ENCODE data around the gene NTRK3.

Gene NTRK3

GRCh38 chr15:88193415-88193814 is 63.1 kb downstream of the NTRK3 start:
- no peak overlapping the region for H3K27ac ChIP-seq (ENCODE audit: low read length)
- no peaks in the 10 kb centered on the region for H3K4me1 ChIP-seq (ENCODE audit: insufficient read depth, low read length)
- no peaks in the 10 kb centered on the region for H3K79me2 ChIP-seq (ENCODE audit: insufficient read depth, low read length)
- H3K4me2 ChIP-seq (ENCODE audit: insufficient read depth, low read length): no peak overlapping the region
- H3K36me3 ChIP-seq (ENCODE audit: insufficient read depth, low read length): no peaks in the 10 kb centered on the region
- ATAC-seq (ENCODE audit: insufficient read depth, low read depth) (no peak), DNase-seq (no peak)
- TF ChIP-seq EZH2 (IDR thresholded peaks at IDR 0.05; ENCODE audit: borderline replicate concordance, low read depth, low read length, severe bottlenecking): no peak
- TF ChIP-seq, protein P1, sequence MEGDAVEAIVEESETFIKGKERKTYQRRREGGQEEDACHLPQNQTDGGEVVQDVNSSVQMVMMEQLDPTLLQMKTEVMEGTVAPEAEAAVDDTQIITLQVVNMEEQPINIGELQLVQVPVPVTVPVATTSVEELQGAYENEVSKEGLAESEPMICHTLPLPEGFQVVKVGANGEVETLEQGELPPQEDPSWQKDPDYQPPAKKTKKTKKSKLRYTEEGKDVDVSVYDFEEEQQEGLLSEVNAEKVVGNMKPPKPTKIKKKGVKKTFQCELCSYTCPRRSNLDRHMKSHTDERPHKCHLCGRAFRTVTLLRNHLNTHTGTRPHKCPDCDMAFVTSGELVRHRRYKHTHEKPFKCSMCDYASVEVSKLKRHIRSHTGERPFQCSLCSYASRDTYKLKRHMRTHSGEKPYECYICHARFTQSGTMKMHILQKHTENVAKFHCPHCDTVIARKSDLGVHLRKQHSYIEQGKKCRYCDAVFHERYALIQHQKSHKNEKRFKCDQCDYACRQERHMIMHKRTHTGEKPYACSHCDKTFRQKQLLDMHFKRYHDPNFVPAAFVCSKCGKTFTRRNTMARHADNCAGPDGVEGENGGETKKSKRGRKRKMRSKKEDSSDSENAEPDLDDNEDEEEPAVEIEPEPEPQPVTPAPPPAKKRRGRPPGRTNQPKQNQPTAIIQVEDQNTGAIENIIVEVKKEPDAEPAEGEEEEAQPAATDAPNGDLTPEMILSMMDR (IDR thresholded peaks at IDR 0.05; ENCODE audit: borderline replicate concordance, extremely low read depth, low read length, poor library complexity, severe bottlenecking): no peak
- no peak overlapping the region for H2AFZ ChIP-seq (ENCODE audit: low read depth, low read length)
- H3K4me3 ChIP-seq (ENCODE audit: low read depth in 1 of 2, low read length in 2 of 2): no peak overlapping the region
- no peaks in the 10 kb centered on the region for H3K9me3 ChIP-seq (ENCODE audit: insufficient read depth, low read length, severe bottlenecking)
- H3K9ac ChIP-seq (ENCODE audit: low read depth, low read length): no peak overlapping the region
- no peaks in the 10 kb centered on the region for H3K27me3 ChIP-seq (ENCODE audit: insufficient read depth, low read length, poor library complexity)
- H4K20me1 ChIP-seq (ENCODE audit: insufficient read depth, low read length): no peaks in the 10 kb centered on the region

DNA sequence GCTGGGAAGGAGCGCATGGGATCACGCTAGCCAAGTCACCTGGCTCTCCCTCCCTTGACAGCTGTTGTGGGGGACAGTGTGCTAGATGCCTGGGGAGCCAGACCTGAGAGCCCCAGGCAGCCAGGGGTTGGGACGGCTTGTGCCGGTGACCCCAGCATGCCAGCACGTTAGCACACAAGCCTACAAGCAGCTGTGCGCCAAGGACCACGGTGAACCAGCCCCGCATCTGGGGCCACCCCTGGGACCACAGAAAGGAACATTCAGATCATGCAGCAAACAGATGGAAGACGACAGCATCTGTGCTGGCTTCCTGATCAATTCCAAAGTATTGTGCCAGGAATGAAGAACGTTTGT is 64.8 kb downstream of the NTRK3 start:
- H4K20me1 ChIP-seq (ENCODE audit: insufficient read depth, low read length): no peaks in the 10 kb centered on the region
- no peaks in the 10 kb centered on the region for H3K27me3 ChIP-seq (ENCODE audit: insufficient read depth, low read length, poor library complexity)
- no peak for ATAC-seq (ENCODE audit: insufficient read depth, low read depth)
- no peak overlapping the region for H2AFZ ChIP-seq (ENCODE audit: low read depth, low read length)
- no peaks in the 10 kb centered on the region for H3K36me3 ChIP-seq (ENCODE audit: insufficient read depth, low read length)
- H3K9me3 ChIP-seq (ENCODE audit: insufficient read depth, low read length, severe bottlenecking): no peaks in the 10 kb centered on the region
- no peak overlapping the region for H3K4me2 ChIP-seq (ENCODE audit: insufficient read depth, low read length)
- H3K9ac ChIP-seq (ENCODE audit: low read depth, low read length): no peak overlapping the region
- no peak overlapping the region for H3K27ac ChIP-seq (ENCODE audit: low read length)
- no peaks in the 10 kb centered on the region for H3K4me1 ChIP-seq (ENCODE audit: insufficient read depth, low read length)
- no peak overlapping the region for H3K4me3 ChIP-seq (ENCODE audit: low read depth in 1 of 2, low read length in 2 of 2)
- DNase-seq: no peak
- no peak for TF ChIP-seq EZH2 (IDR thresholded peaks at IDR 0.05; ENCODE audit: borderline replicate concordance, low read depth, low read length, severe bottlenecking)
- TF ChIP-seq, protein P1 (IDR thresholded peaks at IDR 0.05; ENCODE audit: borderline replicate concordance, extremely low read depth, low read length, poor library complexity, severe bottlenecking): no peak
- H3K79me2 ChIP-seq (ENCODE audit: insufficient read depth, low read length): no peaks in the 10 kb centered on the region

DNA sequence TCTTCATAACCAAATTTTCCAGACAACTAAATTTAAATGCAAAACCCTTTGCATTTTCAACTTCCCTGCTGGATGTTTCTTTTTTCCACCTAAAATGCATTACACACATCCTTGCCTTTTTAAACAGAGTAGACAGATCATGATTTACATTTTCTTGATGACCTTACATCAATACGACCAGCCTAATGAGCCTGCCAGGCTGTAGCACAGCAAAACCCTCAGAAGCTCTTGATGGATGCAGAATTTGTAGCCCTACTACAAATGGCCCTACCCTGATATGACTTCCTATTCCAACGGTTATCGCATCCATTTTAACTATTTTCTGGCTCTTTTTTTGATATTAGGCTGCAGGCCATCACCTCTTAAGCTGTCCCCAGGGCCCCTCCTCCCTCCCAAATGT is 66.3 kb downstream of the NTRK3 start:
- no peaks in the 10 kb centered on the region for H3K4me1 ChIP-seq (ENCODE audit: insufficient read depth, low read length)
- no peak overlapping the region for H3K27ac ChIP-seq (ENCODE audit: low read length)
- H3K4me3 ChIP-seq (ENCODE audit: low read depth in 1 of 2, low read length in 2 of 2): no peak overlapping the region
- no peaks in the 10 kb centered on the region for H3K79me2 ChIP-seq (ENCODE audit: insufficient read depth, low read length)
- no peaks in the 10 kb centered on the region for H3K27me3 ChIP-seq (ENCODE audit: insufficient read depth, low read length, poor library complexity)
- H3K9me3 ChIP-seq (ENCODE audit: insufficient read depth, low read length, severe bottlenecking): no peaks in the 10 kb centered on the region
- DNase-seq (no peak), ATAC-seq (ENCODE audit: insufficient read depth, low read depth) (no peak)
- TF ChIP-seq EZH2 (IDR thresholded peaks at IDR 0.05; ENCODE audit: borderline replicate concordance, low read depth, low read length, severe bottlenecking): no peak
- TF ChIP-seq, protein P1 (IDR thresholded peaks at IDR 0.05; ENCODE audit: borderline replicate concordance, extremely low read depth, low read length, poor library complexity, severe bottlenecking): no peak
- no peak overlapping the region for H3K9ac ChIP-seq (ENCODE audit: low read depth, low read length)
- no peaks in the 10 kb centered on the region for H3K36me3 ChIP-seq (ENCODE audit: insufficient read depth, low read length)
- H2AFZ ChIP-seq (ENCODE audit: low read depth, low read length): no peak overlapping the region
- no peak overlapping the region for H3K4me2 ChIP-seq (ENCODE audit: insufficient read depth, low read length)
- H4K20me1 ChIP-seq (ENCODE audit: insufficient read depth, low read length): no peaks in the 10 kb centered on the region

- ATAC-seq (ENCODE audit: insufficient read depth, low read depth): no peak
- H3K27me3 ChIP-seq (ENCODE audit: insufficient read depth, low read length, poor library complexity): no peaks in the 10 kb centered on the region
- H2AFZ ChIP-seq (ENCODE audit: low read depth, low read length): no peak overlapping the region
- H3K79me2 ChIP-seq (ENCODE audit: insufficient read depth, low read length): no peaks in the 10 kb centered on the region
- no peaks in the 10 kb centered on the region for H4K20me1 ChIP-seq (ENCODE audit: insufficient read depth, low read length)
- no peaks in the 10 kb centered on the region for H3K4me1 ChIP-seq (ENCODE audit: insufficient read depth, low read length)
- H3K9ac ChIP-seq (ENCODE audit: low read depth, low read length): no peak overlapping the region
- DNase-seq: no peak
- H3K4me3 ChIP-seq (ENCODE audit: low read depth in 1 of 2, low read length in 2 of 2): no peak overlapping the region
- no peaks in the 10 kb centered on the region for H3K9me3 ChIP-seq (ENCODE audit: insufficient read depth, low read length, severe bottlenecking)
- no peak overlapping the region for H3K27ac ChIP-seq (ENCODE audit: low read length)
- no peak overlapping the region for H3K4me2 ChIP-seq (ENCODE audit: insufficient read depth, low read length)
- TF ChIP-seq, protein P1 (IDR thresholded peaks at IDR 0.05; ENCODE audit: borderline replicate concordance, extremely low read depth, low read length, poor library complexity, severe bottlenecking): no peak
- no peak for TF ChIP-seq EZH2 (IDR thresholded peaks at IDR 0.05; ENCODE audit: borderline replicate concordance, low read depth, low read length, severe bottlenecking)
- no peaks in the 10 kb centered on the region for H3K36me3 ChIP-seq (ENCODE audit: insufficient read depth, low read length)
Measured at GRCh38 chr15:88188300-88188699, 68.2 kb downstream of the NTRK3 start.
